ENCODE measurements around the gene ARMC5.
"Not testable (repeated sequence)": the region's sequence is repeated elsewhere in the genome, so short reads cannot be mapped to it uniquely, and the experiment has no call there.

The ARMC5 gene

GRCh38 chr16:31417036-31417435 is 42.3 kb upstream of the ARMC5 start:
- H4K91ac ChIP-seq (ENCODE audit: low read length); DNase-seq; H3K23ac ChIP-seq (ENCODE audit: low read length in 2 of 2); H3K9ac ChIP-seq (ENCODE audit: low read length); H2AK5ac ChIP-seq (ENCODE audit: low read length, severe bottlenecking); H3K4me1 ChIP-seq (ENCODE audit: control insufficient read depth, insufficient read depth, low read depth, low read length); H3K4me3 ChIP-seq (ENCODE audit: insufficient read depth in 1 of 2, low read depth in 1 of 2, low read length in 2 of 2); H4K8ac ChIP-seq (ENCODE audit: low read length); H3K79me1 ChIP-seq (replicated peaks; ENCODE audit: low read length, poor library complexity, severe bottlenecking); H3K18ac ChIP-seq (ENCODE audit: low read depth in 1 of 2, low read length in 2 of 2); H3K27ac ChIP-seq (ENCODE audit: low read length, poor library complexity, severe bottlenecking); H2BK120ac ChIP-seq (ENCODE audit: low read depth, low read length); H2BK15ac ChIP-seq (ENCODE audit: low read depth, poor library complexity, severe bottlenecking); H3K36me3 ChIP-seq (ENCODE audit: control insufficient read depth in 1 of 2, insufficient read depth in 2 of 2, low read depth in 1 of 2, low read length in 2 of 2); H3K4ac ChIP-seq (ENCODE audit: low read depth in 1 of 2, low read length in 2 of 2); H3K14ac ChIP-seq (ENCODE audit: low read length in 2 of 2); H3K4me2 ChIP-seq (ENCODE audit: low read length, poor library complexity, severe bottlenecking); H2BK12ac ChIP-seq (ENCODE audit: low read length in 2 of 2); H2BK5ac ChIP-seq (ENCODE audit: low read depth, low read length, poor library complexity, severe bottlenecking); H2AFZ ChIP-seq (ENCODE audit: low read depth, low read length): not testable (repeated sequence)
- Histone ChIP-seq H3K27me3 (ENCODE audit: control insufficient read depth in 1 of 2, insufficient read depth in 1 of 2, low read length in 2 of 2) (peaks cover 5 to 38% of the 10 kb centered on the region in 2 experiments), H3K9me3 (ENCODE audit: control insufficient read depth, low read length) (peaks cover 12% of the 10 kb centered on the region)
- no CpG with 5 or more reads among the region's 2 CpGs for WGBS

GRCh38 chr16:31417916-31418315 is 41.4 kb upstream of the ARMC5 start:
- WGBS, result 83% methylated on average over 5 of the region's 5 CpGs
- Histone ChIP-seq H3K23ac (ENCODE audit: low read length in 2 of 2) (no peak overlapping the region), H2BK12ac (ENCODE audit: low read length in 2 of 2) (no peak overlapping the region), H2AFZ (ENCODE audit: low read depth, low read length) (no peak overlapping the region), H2BK120ac (ENCODE audit: low read depth, low read length) (no peak overlapping the region), H4K8ac (ENCODE audit: low read length) (no peak overlapping the region), H3K14ac (ENCODE audit: low read length in 2 of 2) (no peak overlapping the region), H2AK5ac (ENCODE audit: low read length, severe bottlenecking) (no peak overlapping the region), H2BK5ac (ENCODE audit: low read depth, low read length, poor library complexity, severe bottlenecking) (no peak overlapping the region), H3K4me3 (ENCODE audit: insufficient read depth in 1 of 2, low read depth in 1 of 2, low read length in 2 of 2) (no peak overlapping the region), H3K4me2 (ENCODE audit: low read length, poor library complexity, severe bottlenecking) (no peak overlapping the region), H3K18ac (ENCODE audit: low read depth in 1 of 2, low read length in 2 of 2) (no peak overlapping the region), H3K9me3 (ENCODE audit: control insufficient read depth, low read length) (peaks cover 21% of the 10 kb centered on the region), H3K27ac (ENCODE audit: low read length, poor library complexity, severe bottlenecking) (no peak overlapping the region), H3K79me1 (replicated peaks; ENCODE audit: low read length, poor library complexity, severe bottlenecking) (no peaks in the 10 kb centered on the region), H3K4ac (ENCODE audit: low read depth in 1 of 2, low read length in 2 of 2) (no peak overlapping the region), H2BK15ac (ENCODE audit: low read depth, poor library complexity, severe bottlenecking) (no peak overlapping the region), H3K36me3 (ENCODE audit: control insufficient read depth in 1 of 2, insufficient read depth in 2 of 2, low read depth in 1 of 2, low read length in 2 of 2) (no peaks in the 10 kb centered on the region), H3K4me1 (ENCODE audit: control insufficient read depth, insufficient read depth, low read depth, low read length) (no peaks in the 10 kb centered on the region), H4K91ac (ENCODE audit: low read length) (no peak overlapping the region), H3K27me3 (ENCODE audit: control insufficient read depth in 1 of 2, insufficient read depth in 1 of 2, low read length in 2 of 2) (peaks cover 5 to 41% of the 10 kb centered on the region in 2 experiments), H3K9ac (ENCODE audit: low read length) (no peak overlapping the region)
- DNase-seq, result no peak

- DNase-seq, result no peak
- Histone ChIP-seq H2BK12ac (ENCODE audit: low read length in 2 of 2) (no peak overlapping the region), H3K79me1 (replicated peaks; ENCODE audit: low read length, poor library complexity, severe bottlenecking) (no peaks in the 10 kb centered on the region), H2BK120ac (ENCODE audit: low read depth, low read length) (no peak overlapping the region), H3K9me3 (ENCODE audit: control insufficient read depth, low read length) (peaks cover 24% of the 10 kb centered on the region), H3K23ac (ENCODE audit: low read length in 2 of 2) (no peak overlapping the region), H3K27ac (ENCODE audit: low read length, poor library complexity, severe bottlenecking) (no peak overlapping the region), H3K4me2 (ENCODE audit: low read length, poor library complexity, severe bottlenecking) (no peak overlapping the region), H2BK5ac (ENCODE audit: low read depth, low read length, poor library complexity, severe bottlenecking) (no peak overlapping the region), H3K36me3 (ENCODE audit: control insufficient read depth in 1 of 2, insufficient read depth in 2 of 2, low read depth in 1 of 2, low read length in 2 of 2) (no peaks in the 10 kb centered on the region), H4K91ac (ENCODE audit: low read length) (no peak overlapping the region), H3K4ac (ENCODE audit: low read depth in 1 of 2, low read length in 2 of 2) (no peak overlapping the region), H3K14ac (ENCODE audit: low read length in 2 of 2) (no peak overlapping the region), H4K8ac (ENCODE audit: low read length) (no peak overlapping the region), H3K27me3 (ENCODE audit: control insufficient read depth in 1 of 2, insufficient read depth in 1 of 2, low read length in 2 of 2) (peaks cover 10 to 37% of the 10 kb centered on the region in 2 experiments), H3K18ac (ENCODE audit: low read depth in 1 of 2, low read length in 2 of 2) (no peak overlapping the region), H2AFZ (ENCODE audit: low read depth, low read length) (no peak overlapping the region), H3K4me1 (ENCODE audit: control insufficient read depth, insufficient read depth, low read depth, low read length) (no peaks in the 10 kb centered on the region), H2AK5ac (ENCODE audit: low read length, severe bottlenecking) (no peak overlapping the region), H2BK15ac (ENCODE audit: low read depth, poor library complexity, severe bottlenecking) (no peak overlapping the region), H3K9ac (ENCODE audit: low read length) (no peak overlapping the region), H3K4me3 (ENCODE audit: insufficient read depth in 1 of 2, low read depth in 1 of 2, low read length in 2 of 2) (no peak overlapping the region)
- 86% methylated on average over 3 of the region's 3 CpGs for WGBS
These were observed 39.3 kb upstream of the ARMC5 start for GRCh38 chr16:31420037-31420436.

GRCh38 chr16:31421587-31421986 is 37.7 kb upstream of the ARMC5 start:
- no peaks in the 10 kb centered on the region for H3K4me1 ChIP-seq (ENCODE audit: control insufficient read depth, insufficient read depth, low read depth, low read length)
- no peak overlapping the region for H2AFZ ChIP-seq (ENCODE audit: low read depth, low read length)
- no peak overlapping the region for H2BK120ac ChIP-seq (ENCODE audit: low read depth, low read length)
- H3K9ac ChIP-seq (ENCODE audit: low read length), result no peak overlapping the region
- H3K27ac ChIP-seq (ENCODE audit: low read length, poor library complexity, severe bottlenecking), result no peak overlapping the region
- no peak overlapping the region for H3K18ac ChIP-seq (ENCODE audit: low read depth in 1 of 2, low read length in 2 of 2)
- H2BK15ac ChIP-seq (ENCODE audit: low read depth, poor library complexity, severe bottlenecking), result no peak overlapping the region
- no peak for DNase-seq
- no peaks in the 10 kb centered on the region for H3K36me3 ChIP-seq (ENCODE audit: control insufficient read depth in 1 of 2, insufficient read depth in 2 of 2, low read depth in 1 of 2, low read length in 2 of 2)
- no peak overlapping the region for H3K4ac ChIP-seq (ENCODE audit: low read depth in 1 of 2, low read length in 2 of 2)
- H2AK5ac ChIP-seq (ENCODE audit: low read length, severe bottlenecking), result no peak overlapping the region
- peaks cover 5 to 40% of the 10 kb centered on the region in 2 experiments for H3K27me3 ChIP-seq (ENCODE audit: control insufficient read depth in 1 of 2, insufficient read depth in 1 of 2, low read length in 2 of 2)
- no peak overlapping the region for H3K23ac ChIP-seq (ENCODE audit: low read length in 2 of 2)
- 51% methylated on average over 6 of the region's 6 CpGs for WGBS
- H3K14ac ChIP-seq (ENCODE audit: low read length in 2 of 2), result no peak overlapping the region
- no peak overlapping the region for H4K91ac ChIP-seq (ENCODE audit: low read length)
- peaks cover 19% of the 10 kb centered on the region for H3K9me3 ChIP-seq (ENCODE audit: control insufficient read depth, low read length)
- no peak overlapping the region for H2BK12ac ChIP-seq (ENCODE audit: low read length in 2 of 2)
- H3K4me2 ChIP-seq (ENCODE audit: low read length, poor library complexity, severe bottlenecking), result no peak overlapping the region
- no peak overlapping the region for H3K4me3 ChIP-seq (ENCODE audit: insufficient read depth in 1 of 2, low read depth in 1 of 2, low read length in 2 of 2)
- H4K8ac ChIP-seq (ENCODE audit: low read length), result no peak overlapping the region
- no peaks in the 10 kb centered on the region for H3K79me1 ChIP-seq (replicated peaks; ENCODE audit: low read length, poor library complexity, severe bottlenecking)
- H2BK5ac ChIP-seq (ENCODE audit: low read depth, low read length, poor library complexity, severe bottlenecking), result no peak overlapping the region

Data from mesenchymal stem cell (in vitro differentiated cells and primary cell).